ENCODE measurements around the gene RAB9A.

- no peak for TF ChIP-seq POLR2A (IDR thresholded peaks at IDR 0.05)
- TF ChIP-seq CTCF (IDR thresholded peaks at IDR 0.05): no peak
These were observed 9.0 kb downstream of the RAB9A start for GRCh38 chrX:13697976-13698375.

All from lower leg skin (tissue), 3 donors.